Activated CD8-positive, alpha-beta memory T cell treated with anti-CD3 and anti-CD28 coated beads, Interleukin-2, amount 50 U/mL, for 1 hour (primary cell): ENCODE data around the gene WNT2.
"Not testable (repeated sequence)": the region's sequence is repeated elsewhere in the genome, so short reads cannot be mapped to it uniquely, and the experiment has no call there.

Source experiments
- DNase-seq: peaks from one replicate; pipeline ENCODE4 v3.0.0-alpha.2; 2020; ENCODE audit errors: extremely low read depth

WNT2 gene

DNA sequence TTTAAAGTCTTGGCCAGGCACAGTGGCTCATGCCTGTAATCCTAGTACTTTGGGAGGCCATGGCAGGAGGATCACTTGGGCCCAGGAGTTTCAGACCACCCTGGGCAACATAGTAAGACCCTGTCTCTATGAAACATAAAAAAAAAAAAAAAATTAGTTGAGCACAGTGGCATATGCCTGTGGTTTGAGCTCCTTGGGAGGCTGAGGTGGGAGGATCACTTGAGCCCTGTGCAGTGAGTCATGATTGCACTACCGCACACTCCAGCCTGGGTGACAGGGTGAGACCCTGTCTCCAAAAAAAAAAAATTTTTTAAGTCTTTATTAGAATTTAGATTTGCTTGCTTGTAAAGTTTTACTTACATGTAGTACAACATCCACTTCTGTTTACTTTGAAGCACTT, 14.0 kb downstream of the WNT2 start:
- no peak for DNase-seq

DNA sequence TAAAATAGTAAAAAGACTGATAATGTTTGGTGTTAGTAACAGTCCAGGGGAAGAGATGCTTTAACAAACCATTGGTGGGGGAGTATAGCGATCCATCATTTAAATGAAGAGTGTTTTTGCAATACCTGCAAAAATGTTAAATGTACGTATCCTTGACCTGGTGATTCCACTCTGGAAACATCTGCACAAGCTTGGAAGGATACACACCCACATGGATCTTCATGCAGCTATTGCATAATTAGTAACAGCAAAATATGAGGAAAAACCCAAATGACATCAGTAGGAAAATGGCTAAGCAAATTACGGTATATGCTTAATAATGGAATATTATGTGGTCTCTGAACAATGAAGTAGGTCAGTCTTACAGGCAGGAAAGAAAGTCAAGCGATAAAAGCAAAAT, 20.5 kb downstream of the WNT2 start:
- no peak for DNase-seq

DNA sequence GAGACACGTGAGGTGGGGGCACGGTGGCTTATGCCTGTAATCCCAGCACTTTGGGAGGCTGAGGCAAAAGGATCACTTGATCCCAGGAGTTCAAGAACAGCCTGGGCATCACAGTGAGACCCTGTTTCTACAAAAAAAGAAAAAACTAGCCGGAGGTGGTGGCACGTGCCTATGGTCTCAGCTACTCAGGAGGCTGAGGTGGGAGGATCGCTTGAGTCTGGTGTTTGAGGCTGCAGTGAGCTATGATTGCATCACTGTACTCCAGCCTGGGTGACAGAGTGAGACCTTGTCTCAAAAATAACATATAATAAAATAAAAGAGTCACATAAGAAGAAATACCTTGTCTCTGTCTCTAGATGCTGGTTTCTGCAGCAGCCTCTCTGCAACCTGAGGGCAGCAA, 22.4 kb downstream of the WNT2 start:
- DNase-seq, result not testable (repeated sequence)

DNA sequence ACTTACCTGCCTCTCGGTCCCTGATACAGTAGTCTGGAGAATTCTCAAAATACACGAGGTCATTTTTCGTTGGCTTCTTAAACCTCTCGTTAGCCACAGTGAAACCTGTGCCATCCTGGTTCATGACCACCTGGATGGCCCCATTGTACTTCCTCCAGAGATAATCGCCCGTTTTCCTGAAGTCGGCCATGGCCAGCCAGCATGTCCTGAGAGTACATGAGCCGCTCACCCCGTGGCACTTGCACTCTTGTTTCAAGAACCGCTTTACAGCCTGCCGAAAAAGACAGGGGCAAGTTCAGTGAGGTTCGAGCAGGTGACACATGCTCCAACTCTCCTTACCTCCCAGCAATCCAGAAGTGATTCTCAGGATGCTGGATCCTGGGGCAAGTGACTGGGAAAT, 25.3 kb downstream of the WNT2 start:
- DNase-seq, result no peak

DNA sequence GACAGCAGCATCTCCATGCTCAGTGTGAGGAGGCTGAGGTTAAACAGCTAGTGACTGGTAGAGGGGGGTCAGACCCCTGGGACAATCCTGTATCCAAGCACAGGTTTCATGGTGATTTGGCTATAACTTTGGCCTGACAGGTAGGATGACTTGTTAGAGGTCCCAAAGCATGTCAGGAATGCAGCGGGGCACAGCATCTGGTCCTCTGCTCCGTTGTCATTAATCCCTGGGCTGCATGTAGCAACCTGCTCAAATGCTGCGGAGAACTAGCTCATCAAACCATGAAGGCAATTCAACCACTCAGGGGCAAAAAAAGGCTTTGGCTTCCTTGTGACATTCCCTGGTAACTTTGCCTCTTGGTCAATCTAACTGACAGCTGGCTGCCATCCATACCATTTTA, 26.8 kb downstream of the WNT2 start:
- no peak for DNase-seq

DNA sequence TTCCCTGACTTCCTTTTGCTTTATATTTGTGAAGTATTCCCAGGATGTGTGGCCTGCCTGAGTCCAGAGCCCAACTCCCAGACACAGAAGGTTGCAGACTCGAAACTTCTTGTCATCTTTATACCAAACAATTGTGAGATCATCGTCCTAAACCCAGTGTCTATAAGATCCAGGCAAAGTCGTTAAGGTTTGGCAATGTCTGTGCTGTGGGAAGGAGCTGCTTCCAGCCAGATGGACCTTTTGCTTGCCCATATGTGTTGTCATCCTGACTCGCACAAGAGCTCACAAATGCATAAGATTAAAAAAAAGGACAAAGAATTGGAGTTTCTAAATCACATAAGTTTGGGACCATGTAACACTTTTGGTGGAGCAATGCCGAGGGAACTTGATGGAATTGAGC, 37.0 kb downstream of the WNT2 start:
- no peak for DNase-seq

DNA sequence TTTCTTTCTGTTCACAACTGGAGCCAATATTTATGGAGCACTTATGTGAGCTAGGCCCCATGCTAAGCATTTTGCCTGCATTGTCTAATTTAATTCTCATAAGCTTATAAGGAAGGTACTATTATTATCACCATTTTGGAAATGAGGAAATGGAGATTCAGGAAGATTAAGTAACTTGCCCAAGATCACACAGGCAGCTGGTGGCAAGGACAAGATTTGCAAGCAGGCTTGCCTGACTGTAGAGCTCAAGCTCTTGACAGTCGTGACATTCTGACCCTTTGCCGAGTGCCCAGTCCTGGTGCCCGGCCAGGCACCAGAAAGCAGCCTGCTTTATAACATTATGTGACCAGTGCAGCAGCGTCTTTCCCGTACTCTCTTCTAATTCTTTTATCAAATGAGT, 38.2 kb downstream of the WNT2 start:
- DNase-seq, result no peak

DNA sequence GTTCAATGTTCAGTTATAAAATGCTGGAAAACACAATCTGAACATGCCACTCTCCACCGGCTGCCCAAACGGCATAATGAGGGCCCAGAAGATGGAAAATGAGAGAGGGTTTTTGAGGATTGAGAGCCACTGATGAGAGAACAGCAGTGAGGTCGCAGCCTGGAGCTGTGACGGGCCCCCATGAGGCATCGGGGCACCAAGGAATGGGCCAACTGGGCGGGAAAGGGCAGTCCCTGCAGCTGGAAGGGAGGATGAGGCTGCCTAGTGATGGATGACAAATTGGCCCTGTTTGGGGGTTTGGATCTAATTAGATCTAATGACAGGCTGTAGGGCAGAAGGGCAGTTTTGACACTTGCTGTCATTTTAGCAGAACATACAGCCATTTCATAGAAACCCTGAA, 39.1 kb downstream of the WNT2 start:
- DNase-seq, result no peak

DNA sequence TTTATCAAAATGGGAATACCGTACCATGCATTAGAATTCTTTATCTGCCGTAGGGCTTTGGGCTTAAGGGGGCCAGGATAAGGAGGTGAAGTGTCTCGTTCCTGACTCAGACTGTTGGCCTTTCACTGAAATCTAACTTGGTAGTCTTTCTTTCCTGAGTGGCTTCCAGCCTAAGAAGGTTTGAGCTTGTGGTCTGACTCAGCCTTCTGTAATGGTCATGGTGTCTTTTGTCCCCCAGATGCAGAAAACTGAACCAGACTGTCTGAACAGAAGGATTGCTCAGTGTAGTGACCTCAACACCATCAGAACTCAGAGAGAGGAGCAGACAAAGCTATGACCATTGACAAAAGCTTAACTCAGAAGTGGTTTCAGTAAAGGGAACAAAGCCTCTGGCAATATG, 39.5 kb downstream of the WNT2 start:
- DNase-seq, result no peak

DNA sequence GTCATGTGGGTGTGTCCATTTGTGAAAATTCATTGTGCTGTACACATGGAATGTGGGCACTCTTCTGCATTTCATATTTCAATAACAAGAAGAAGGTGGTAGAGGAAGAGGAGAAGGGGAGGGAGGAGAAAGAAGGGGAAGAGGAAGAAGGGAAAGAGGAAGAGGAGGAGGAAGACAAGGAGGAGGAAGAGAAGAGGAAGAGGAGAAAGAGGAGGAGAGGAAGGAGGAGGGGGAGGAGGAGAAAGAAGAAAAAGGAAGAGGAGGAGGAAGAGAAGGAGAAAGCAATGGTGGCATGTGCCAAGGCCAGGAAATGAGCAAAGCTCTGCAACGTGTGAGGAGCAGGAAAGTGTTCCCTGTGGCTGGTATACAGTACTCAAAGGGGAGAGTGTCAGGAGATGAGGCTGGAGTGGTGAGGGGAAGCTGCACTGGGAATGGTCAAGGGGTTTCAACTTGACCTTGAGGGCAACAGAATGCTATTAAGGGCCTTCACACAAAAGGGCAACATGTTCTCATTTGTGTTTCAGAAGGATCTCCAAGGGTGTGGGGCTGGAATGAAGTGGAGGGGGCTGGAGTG, 40.5 kb downstream of the WNT2 start:
- no peak for DNase-seq

DNA sequence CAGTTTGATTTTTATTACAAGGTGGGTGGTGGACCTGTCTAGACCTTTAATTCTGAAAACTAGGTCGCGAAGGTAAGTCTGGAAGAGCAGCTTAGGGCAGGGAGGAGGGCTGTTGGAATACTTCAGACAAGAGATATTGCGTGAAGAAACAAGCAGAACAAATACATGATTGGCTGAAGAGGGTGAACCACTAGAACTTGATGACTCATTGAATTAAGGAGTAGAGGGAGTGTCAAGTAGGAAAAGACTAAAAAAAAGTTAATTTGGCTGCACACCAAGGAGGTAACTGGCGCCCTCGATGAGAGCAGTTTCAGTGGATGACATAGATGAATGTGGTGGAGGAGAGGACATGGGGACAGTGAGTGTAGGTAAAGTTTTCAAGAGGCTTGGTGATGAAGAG, 41.3 kb downstream of the WNT2 start:
- DNase-seq, result no peak

DNA sequence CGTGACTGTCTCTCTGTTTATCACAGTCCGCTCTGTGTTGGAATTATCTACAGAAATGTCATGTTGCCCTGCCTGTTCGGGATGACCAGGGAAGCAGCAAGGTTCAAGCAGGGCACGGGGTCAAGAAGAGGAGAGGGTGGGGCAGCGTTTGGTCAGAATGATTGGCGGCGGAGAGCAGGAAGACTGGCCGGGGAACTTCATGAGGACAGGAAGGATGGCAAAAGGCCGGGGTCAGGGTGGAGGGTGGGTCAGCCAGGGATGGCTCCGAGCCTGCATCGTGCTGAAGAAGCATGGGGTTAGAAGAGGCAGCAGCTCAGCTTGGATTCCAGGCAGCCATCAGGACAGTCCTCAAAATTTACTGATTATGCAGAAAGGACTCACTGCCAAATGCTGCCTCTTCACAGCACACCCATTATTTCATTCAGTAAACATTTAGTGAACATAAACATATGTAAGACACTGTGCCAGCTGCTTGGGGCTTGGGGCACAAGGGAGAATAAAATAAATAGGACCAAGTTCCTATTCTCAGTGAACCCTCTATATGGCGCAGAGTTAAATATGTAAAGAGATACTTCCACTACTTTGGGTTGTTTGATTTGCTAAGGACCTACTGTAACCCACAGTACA, 42.8 kb downstream of the WNT2 start:
- no peak for DNase-seq

DNA sequence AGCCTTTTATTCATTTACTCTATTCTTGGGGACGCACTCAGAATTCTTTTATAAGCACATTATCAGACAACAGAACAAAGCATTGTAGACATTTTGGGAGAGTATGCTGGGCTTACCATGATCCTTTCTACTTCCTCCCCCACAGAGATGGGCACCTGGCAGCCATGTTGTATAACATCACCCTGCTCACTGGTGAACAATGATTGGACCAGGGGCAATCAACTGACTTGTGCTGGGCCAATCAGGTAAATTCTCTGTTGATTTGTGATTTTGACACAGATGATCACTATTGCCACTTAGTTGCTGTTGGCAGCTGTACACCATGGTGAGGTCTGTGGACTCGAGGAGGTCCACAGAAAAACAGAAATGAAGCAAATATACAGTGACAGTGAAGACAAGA, 43.7 kb downstream of the WNT2 start:
- DNase-seq, result no peak

DNA sequence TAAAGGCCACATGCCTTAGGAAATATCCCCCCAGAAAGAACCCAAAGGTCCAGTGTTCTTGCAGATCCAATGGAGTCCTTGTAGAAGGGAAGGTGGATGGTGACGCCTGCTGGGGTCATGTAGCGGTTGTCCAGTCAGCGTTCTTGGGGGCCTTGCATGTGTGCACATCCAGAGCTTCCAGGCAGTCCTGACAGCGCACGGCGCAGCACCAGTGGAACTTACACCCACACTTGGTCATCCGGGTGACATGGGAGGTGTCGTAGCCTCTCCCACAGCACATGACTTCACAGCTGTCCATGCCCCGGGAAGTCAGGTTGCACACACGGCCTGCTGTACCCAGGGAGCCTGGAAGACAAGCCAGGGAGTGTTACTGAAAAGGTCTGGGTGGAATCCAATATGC, 44.8 kb downstream of the WNT2 start:
- DNase-seq, result no peak

DNA sequence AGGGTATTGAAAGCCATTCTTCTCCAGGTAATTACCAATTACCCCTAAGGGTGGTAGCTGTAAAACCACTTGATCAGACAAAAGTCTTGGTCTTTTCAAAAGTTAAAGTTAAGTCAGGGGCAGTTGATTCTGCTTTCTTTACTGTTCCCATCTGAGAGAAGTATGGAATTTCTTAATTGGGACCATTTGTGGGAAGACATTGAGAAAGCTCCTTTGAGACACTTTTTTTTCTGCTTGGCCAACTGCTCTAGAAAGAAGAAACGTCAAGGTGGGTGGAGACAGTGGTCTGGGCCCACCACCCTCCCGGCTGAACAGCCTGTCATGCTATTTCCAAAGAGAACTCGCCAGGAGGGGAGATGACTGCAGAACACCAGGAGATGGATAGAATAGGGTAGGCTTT, 45.3 kb downstream of the WNT2 start:
- DNase-seq, result no peak

DNA sequence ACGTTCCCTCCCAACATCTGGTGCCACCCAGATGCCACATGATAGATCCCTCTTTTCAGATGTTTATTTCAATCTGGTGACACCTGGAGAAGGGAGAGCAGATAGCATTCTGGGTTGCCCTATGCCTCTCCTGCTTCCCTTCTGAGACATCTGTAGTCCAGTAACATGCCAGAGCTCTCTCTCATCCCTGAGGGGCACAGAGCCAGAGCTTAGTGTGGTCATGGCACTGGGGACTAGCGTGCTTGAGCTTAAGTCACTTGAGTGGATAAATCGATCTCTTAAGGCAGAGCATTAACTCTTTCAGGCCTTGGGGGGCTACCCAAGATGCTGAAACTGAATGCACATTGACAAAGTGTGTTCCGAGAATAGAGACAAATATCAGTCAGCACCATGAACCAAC, 47.9 kb downstream of the WNT2 start:
- no peak for DNase-seq

DNA sequence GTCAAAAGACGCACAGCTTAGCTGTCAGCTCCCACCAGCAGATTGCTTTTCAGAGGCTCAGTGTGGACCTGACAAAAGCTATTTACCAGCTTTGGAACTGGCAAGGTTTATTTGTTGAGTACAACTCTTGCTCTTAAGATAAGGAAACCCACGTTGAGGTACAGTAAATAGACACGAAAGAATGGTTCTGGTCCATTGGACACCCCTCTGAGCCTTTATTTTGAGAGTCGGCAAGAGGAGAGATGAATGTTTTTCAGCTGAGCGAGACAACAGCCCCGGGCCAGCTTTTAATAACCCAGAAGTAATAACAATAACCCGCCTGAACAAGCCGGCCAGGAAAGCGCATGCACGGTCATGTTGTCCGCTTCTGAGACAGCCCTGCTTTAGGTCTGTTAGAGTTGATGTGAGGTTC, 49.0 kb downstream of the WNT2 start:
- DNase-seq, result no peak

DNA sequence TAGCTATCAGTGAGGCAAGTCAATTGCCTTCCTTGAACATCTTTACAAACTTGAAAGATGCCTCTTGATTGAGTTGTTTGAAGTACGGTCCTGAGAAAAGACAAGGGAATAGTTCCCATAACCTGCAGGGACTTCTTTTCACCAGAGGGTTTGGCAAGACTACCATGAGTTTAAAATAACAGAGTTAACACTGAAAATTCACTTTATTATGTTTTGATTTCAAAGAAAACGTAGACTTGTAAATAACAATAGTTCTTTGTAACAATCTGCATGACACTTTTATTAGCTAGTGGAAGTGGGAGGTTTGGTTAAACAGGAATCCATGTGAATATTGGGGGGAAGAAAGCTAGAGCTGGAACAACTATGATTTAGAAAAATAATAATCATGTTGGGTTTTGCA, 49.5 kb downstream of the WNT2 start:
- no peak for DNase-seq

DNA sequence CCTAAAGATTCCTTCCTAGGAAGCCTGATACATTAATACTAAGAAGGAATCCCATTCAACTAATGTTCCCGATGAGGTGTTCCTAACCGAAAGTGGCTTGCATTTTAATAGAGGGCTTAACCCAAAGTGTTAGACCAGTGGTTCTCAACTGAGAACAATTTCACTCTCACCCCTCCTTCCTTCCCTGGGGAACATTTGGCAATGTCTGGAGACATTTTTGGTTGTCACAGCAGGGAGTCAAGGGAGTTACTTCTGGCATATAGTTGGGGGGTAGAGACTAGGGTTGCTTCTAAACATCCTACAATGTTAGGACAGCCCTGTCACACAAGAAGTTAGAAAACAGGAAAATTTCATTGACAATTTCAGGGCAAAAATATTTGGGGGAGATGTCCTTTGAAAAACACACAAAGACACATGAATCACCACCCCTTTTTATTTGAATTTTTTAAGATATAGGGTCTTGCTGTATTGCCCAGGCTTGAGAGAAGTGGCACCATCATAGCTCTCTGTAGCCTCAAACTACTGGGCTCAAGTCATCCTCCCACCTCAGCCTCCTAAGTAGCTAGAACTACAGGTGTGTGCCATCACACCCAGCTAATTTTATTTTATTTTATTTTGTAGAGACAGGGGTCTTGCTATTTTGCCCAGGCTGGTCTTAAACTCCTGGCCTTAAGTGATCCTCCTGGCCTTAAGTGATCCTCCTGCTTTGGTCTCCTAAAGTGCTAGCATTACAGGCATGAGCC, 50.7 kb downstream of the WNT2 start:
- no peak for DNase-seq

DNA sequence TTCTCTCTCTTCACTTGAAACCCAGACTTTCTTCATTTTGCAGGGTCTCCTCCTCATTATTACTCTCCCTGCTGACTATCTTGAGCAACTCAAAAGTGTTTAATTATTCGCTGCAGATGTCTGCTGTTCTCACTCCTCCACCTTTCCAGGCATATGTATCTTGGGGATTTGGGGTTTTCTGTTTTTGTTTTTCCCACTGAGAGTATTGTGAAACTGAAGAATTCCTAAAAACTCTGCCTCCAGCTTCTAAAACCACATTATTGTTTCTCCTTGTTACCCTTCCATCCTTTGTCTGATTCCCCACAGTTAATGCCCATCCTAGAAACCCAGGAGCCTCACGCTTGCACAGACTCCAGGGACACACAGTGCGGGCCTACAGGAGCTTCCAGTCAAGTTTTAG, 51.3 kb downstream of the WNT2 start:
- DNase-seq, result no peak

DNA sequence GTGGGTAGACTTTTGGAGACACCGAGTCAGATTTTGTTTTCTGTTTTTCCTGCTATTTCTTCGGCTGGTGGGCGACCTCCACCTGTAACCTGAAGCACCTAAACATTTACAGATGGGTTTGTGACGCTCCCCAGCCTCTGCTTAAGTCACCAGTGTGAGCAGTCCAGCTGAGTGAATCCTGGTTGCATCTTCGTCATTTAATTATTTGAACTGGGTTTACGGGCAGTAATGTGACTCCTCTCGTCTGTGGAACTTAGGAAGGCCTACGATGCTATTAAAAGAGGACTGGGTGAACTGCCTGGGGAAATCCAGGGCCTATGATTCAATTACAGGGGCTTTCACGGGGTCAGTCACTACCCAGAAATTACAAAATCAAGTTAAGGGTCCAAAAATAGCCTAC, 52.5 kb downstream of the WNT2 start:
- DNase-seq, result no peak

DNA sequence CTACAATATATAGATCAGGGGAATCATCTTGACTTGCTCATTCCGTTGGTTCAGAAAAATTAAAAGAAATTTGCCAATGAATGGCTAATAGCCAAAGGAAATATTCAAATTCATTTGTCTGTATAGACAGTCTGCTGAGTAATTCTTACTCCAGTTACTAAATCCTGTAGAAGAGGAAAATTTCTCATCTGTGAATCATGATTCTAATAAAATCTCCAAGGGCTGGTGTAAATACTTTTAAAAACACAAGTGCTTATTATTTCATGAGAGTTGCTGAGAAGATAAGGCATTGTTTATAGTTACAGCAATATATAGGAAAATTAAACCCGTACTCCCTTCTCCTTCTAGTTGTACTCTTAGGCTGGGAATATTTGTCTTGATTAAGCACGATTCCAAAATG, 53.0 kb downstream of the WNT2 start:
- no peak for DNase-seq

DNA sequence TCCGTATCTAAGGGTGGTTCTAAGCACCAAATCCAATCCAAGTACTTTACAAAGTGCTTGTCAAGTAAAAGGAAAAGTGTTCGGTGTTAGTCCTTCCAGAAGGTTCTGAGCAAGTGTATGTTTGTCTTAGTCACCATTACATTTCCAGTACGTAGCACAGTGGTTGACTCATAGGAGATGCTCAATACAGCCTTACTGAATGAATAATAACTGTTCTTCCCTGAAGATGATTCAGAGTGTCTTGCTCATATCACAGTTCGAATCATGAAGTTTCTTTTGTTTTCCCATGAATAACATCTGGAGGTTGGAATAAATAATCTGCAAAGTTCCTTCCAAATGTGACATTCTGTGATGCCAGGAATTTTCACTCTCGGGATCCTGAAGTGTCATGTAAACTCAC, 53.4 kb downstream of the WNT2 start:
- no peak for DNase-seq

DNA sequence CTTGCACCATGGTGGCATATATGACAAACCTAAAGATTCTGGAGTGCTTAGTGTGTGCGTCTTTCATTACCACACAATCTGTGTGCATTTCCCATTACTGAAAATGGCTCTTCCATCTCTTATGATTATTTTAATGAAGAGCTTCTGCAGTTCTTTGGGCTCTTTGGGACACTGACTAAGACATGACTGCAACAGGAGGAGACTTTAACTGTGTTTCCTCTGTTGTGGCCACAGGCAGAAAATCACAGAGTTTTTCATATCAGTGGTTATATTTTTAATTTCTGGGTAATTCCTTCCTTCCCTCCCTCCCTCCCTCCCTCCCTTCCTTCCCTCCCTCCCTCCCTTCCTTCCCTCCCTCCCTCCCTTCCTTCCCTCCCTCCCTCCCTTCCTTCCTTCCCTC, 58.1 kb downstream of the WNT2 start:
- DNase-seq, result no peak
